Measurements from ENCODE around the gene GALNT13. TPM values are rescaled to one million over a fixed set of nuclear protein-coding genes. Genes with fewer than 3 reads are reported as not detected.

The GALNT13 gene
- total RNA-seq, 1 donor from 2014 or later = 0.19 TPM

DNA sequence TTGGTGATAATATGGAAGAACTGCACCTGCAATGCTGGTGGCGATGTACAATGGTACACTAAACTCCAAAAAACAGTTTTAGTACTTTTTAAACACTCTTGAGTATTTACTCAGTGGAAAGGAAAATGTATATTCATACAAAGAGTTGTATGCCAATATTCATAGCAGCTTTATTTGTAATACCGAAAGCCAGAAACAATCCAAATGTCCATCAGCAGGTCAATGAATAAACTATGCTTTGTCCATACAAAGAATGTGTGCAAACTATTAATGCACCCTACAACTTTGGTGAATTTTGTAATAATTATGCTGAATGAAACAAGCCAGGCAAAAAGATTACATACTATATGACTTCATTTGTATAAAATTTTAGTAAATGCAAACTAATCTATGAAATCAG, 396.3 kb downstream of the GALNT13 start:
- H3K27ac ChIP-seq (replicated peaks) = no peak overlapping the region
- H3K4me1 ChIP-seq = no peaks in the 10 kb centered on the region
- intact Hi-C loops (cut with micrococcal nuclease) = no loop called here
- no peak for DNase-seq
- H3K9me3 ChIP-seq (replicated peaks) = no peaks in the 10 kb centered on the region
- no peaks in the 10 kb centered on the region for H3K36me3 ChIP-seq
- H3K27me3 ChIP-seq (ENCODE audit: low read depth) = no peaks in the 10 kb centered on the region
- TF ChIP-seq CTCF (IDR thresholded peaks at IDR 0.05; ENCODE audit: borderline replicate concordance) = no peak
- no peak overlapping the region for H3K4me3 ChIP-seq

DNA sequence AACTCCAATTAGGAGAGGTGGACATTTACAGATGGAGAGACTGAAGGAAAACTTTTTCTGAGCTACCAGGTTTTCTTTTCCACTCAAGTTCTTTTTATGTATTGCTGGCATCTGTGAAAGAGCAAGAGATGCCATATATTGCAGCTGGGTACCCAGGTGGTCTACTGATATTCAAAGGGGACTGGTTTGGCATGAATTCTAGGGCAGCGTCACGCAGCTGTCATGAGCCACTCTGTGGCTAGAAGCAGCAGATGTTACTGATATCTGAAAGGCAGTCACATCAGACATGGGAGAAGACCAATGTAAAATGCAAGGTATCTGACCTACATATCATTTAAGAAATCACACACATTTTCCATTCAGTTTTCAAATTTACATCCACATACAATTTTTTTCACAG, 408.8 kb downstream of the GALNT13 start:
- no peak for DNase-seq
- Histone ChIP-seq H3K27ac (replicated peaks) (no peak overlapping the region), H3K4me3 (no peak overlapping the region), H3K27me3 (ENCODE audit: low read depth) (no peaks in the 10 kb centered on the region), H3K36me3 (no peaks in the 10 kb centered on the region), H3K9me3 (replicated peaks) (peaks cover 1% of the 10 kb centered on the region), H3K4me1 (no peaks in the 10 kb centered on the region)
- no peak for TF ChIP-seq CTCF (IDR thresholded peaks at IDR 0.05; ENCODE audit: borderline replicate concordance)
- intact Hi-C loops (cut with micrococcal nuclease) = no loop called here

GRCh38 chr2:154289870-154290269, 418.1 kb downstream of the GALNT13 start:
- Histone ChIP-seq H3K9me3 (replicated peaks) (peaks cover 28% of the 10 kb centered on the region), H3K36me3 (no peaks in the 10 kb centered on the region), H3K27me3 (ENCODE audit: low read depth) (no peaks in the 10 kb centered on the region), H3K4me1 (no peaks in the 10 kb centered on the region), H3K4me3 (no peak overlapping the region), H3K27ac (replicated peaks) (no peak overlapping the region)
- TF ChIP-seq CTCF (IDR thresholded peaks at IDR 0.05; ENCODE audit: borderline replicate concordance) = no peak
- intact Hi-C loops (cut with micrococcal nuclease) = no loop called here
- no peak for DNase-seq

GRCh38 chr2:154291511-154291910, 419.8 kb downstream of the GALNT13 start:
- Histone ChIP-seq H3K27me3 (ENCODE audit: low read depth) (no peaks in the 10 kb centered on the region), H3K9me3 (replicated peaks) (peaks cover 28% of the 10 kb centered on the region), H3K27ac (replicated peaks) (no peak overlapping the region), H3K36me3 (no peaks in the 10 kb centered on the region), H3K4me1 (no peaks in the 10 kb centered on the region), H3K4me3 (no peak overlapping the region)
- no peak for TF ChIP-seq CTCF (IDR thresholded peaks at IDR 0.05; ENCODE audit: borderline replicate concordance)
- DNase-seq = no peak
- intact Hi-C loops (cut with micrococcal nuclease) = no loop called here

DNA sequence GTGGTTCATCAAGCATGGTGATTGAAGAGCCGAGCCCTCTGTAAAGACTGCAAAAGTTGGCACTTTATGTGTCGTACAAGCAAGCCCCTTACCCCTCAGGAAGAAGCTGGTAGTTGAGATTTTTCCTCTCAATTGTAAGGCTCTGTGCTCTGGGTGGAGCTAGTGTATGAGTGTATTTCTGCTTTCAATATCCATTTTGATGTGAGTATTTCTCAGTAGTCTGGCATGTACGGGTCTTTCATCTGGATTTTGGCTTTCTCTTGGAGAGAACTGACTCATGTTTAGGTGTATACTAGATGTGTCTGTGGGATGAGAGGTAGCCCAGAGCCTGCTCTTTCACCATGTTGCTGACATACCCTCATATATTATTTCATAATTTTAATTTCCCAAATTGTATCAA, 420.2 kb downstream of the GALNT13 start:
- TF ChIP-seq CTCF (IDR thresholded peaks at IDR 0.05; ENCODE audit: borderline replicate concordance) = no peak
- intact Hi-C loops (cut with micrococcal nuclease) = no loop called here
- Histone ChIP-seq H3K4me3 (no peak overlapping the region), H3K36me3 (no peaks in the 10 kb centered on the region), H3K27ac (replicated peaks) (no peak overlapping the region), H3K9me3 (replicated peaks) (peaks cover 26% of the 10 kb centered on the region), H3K4me1 (no peaks in the 10 kb centered on the region), H3K27me3 (ENCODE audit: low read depth) (no peaks in the 10 kb centered on the region)
- no peak for DNase-seq

- no peaks in the 10 kb centered on the region for H3K4me1 ChIP-seq
- no peaks in the 10 kb centered on the region for H3K27me3 ChIP-seq (ENCODE audit: low read depth)
- TF ChIP-seq CTCF (IDR thresholded peaks at IDR 0.05; ENCODE audit: borderline replicate concordance) = no peak
Measured at GRCh38 chr2:154293864-154294263, 422.1 kb downstream of the GALNT13 start.

More at GRCh38 chr2:154293864-154294263, 422.1 kb downstream of the GALNT13 start:
- DNase-seq = no peak
- H3K36me3 ChIP-seq = no peaks in the 10 kb centered on the region
- H3K27ac ChIP-seq (replicated peaks) = no peak overlapping the region
- intact Hi-C loops (cut with micrococcal nuclease) = no loop called here
- no peak overlapping the region for H3K4me3 ChIP-seq
- peaks cover 15% of the 10 kb centered on the region for H3K9me3 ChIP-seq (replicated peaks)
